GM12874 (cell line): ENCODE results near the gene AGGF1.
A peak's percentile ranks its signal among the peaks of the same experiment; 100 is the strongest.

Experiments used
- CTCF ChIP-seq: IDR thresholded peaks from 2 replicates; pipeline ENCODE4 v1.5.1; 2011; ENCODE audit warnings: low read depth, mild to moderate bottlenecking, control low read depth, low read length, moderate library complexity; ENCODE audit not compliant: insufficient read depth

AGGF1 gene

GRCh38 chr5:77082280-77082679 lies 52.1 kb downstream of the AGGF1 start:
- TF ChIP-seq CTCF, result no peak

GRCh38 chr5:77083088-77083487 lies 52.9 kb downstream of the AGGF1 start:
- no peak for TF ChIP-seq CTCF

DNA sequence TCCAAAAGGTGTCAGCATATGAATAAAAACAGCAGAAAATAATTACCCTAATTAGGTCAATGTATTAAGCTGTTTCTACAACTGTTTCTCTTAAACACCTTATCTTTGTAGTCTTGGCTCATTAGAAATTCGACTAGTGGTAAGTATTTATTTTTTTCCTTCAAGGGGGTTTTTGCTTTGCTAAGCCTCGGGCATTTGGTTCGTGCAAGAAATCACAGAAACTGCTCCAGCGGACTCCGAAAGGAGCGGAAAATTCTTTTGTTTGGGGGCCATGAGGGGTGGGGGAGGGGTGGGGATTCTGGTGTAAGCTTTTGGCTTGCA lies 56.1 kb downstream of the AGGF1 start:
- no peak for TF ChIP-seq CTCF

DNA sequence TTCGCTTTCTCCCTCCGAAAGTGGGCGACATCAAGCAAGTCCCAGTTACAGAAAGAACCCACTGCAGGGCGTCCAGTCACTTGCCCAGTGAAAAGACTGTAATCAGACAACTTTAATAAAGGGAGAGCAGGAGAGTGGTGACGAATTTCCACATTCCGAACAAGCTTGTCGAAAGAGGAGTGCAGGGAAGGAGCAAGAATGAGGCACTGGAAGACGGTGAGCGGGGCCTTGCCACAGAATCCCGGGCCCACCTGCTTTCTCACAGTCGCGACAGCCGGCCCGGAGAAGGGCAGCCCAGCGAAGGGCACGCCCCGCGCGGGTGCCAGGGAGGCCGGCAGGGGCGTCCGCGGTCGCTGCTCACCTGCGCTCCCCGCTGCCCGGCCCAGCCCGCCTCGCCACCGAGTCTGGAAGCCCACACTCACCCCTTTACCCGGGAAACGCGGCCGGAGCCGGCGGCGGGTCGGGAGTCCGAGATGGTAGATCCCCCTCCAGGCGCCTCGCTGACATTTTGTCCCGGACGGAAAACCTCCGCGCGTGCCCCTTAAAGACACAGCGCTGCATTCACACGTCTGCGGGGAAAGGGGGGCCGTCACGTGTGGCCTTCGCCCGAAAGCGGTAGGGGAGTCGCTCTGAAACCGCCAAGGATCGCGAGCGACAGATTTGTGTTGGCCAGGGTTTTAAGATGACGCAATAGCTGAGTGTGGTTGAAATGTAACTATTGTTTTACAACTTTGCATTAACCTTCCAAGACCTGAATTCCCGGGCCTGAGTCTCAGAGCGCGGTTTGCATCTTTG lies 56.7 kb downstream of the AGGF1 start, which contains the start of gene ZBED3:
ZBED3 (minus strand) TSS at position 597 of the 795 bp plus-strand sequence. CDS start 9,407 bp downstream, outside the sequence.
- peak; percentile 18; the same call in 1 of the 2 replicates for TF ChIP-seq CTCF

DNA sequence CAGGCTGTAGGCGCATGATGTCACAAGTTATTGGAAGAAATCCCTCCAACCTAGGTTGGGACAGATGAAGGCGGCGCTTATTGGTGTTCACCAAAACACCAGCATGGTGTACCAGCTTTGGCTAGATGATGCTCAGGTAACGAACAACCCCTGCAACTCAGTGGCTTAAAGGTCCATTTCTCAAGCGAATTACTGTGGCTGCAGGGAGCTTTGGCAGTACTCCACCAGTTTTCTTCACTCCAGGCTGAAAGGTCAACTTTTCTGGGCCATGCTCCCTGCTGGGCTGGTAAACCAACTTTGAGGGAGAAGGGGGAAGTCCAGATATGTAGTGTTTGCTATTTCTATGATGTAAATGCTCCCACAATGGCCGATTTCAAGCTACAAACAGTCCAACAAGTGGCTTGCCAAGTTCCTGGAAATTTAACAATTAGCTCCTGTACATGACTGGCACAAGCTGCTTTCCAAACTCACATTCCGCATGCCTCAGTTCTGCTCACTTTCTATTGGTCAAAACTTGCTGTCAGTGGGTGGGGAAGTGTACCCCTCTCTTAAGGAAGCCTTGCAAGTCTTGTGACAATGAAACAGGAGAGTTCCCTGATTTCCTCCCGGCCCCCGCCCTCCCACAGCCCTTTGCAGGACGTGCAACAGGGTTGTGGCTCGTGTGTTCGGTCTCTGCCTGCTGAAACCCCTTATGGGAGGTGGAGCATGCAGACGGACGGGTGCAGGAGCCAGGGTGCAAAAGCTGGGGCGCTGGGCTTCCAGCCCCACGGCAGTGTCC lies 57.5 kb downstream of the AGGF1 start:
- no peak for TF ChIP-seq CTCF

DNA sequence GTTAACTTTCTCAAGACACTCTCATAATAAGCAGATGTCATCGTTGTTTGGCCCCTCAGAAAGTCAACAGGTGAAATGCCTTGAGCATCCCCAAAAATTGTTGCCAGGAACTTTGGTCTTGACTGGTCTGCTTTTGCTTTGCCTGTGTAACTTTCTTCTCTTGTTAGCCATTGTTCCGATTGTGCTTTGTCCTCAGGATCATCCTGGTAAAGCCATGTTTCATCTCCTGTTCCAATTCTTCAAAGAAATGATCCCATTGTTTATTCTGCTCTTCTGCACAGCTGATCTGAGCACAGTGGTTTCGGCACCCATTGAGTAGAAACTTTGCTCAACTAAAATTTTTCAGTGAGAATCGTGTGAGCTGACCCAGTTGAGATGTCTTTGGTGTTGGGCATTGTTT lies 65.0 kb downstream of the AGGF1 start:
- TF ChIP-seq CTCF, result no peak

DNA sequence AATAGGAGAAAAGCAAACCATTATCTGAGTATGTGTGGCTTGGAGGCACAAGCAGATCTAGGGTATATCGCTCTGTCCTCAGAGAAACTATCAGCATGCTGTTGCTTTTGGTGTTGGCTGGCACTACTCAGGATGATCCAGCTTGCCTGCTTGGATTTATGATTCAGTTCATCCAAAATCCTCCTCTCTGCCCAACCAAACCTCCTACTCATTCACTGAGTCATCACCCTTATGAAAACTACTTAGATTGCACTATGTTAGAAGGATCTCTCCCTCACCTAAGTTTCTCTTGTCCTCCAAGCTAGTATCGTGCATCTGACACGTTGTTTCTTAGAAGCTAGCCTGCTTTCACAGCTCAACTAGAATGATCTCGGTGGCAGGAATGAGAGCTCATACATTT lies 71.1 kb downstream of the AGGF1 start:
- TF ChIP-seq CTCF, result no peak
